Gastroesophageal sphincter (tissue), 3 donors: ENCODE measurements around the gene PFN4.

Experiments used
- CTCF ChIP-seq, 4 experiments: fragments of 200-600 bp in 2 of 4; fragments of 450-650 bp in 2 of 4; sonication (generic) in 1 of 4; IDR thresholded peaks; one replicate each; pipeline ENCODE4 v1.5.1; 2017 to 2019; ENCODE audit warnings: antibody characterized with exemption in 4 of 4, mild to moderate bottlenecking in 2 of 4, moderate library complexity in 2 of 4
- EP300 ChIP-seq: sonication (generic); formaldehyde crosslinking; IDR thresholded peaks from one replicate; pipeline ENCODE4 v1.6.1; 2017; ENCODE audit warnings: antibody characterized with exemption, mild to moderate bottlenecking
- POLR2A ChIP-seq, 2 donors: fragments of 450-650 bp; IDR thresholded peaks; one replicate each; pipeline ENCODE4 v1.6.1; 2017; ENCODE audit warnings: antibody characterized with exemption in 2 of 2, mild to moderate bottlenecking in 2 of 2, moderate library complexity in 1 of 2
- POLR2AphosphoS5 ChIP-seq: sonication (generic); formaldehyde crosslinking; IDR thresholded peaks from one replicate; pipeline ENCODE4 v1.6.1; 2017; ENCODE audit warnings: antibody characterized with exemption

- TF ChIP-seq CTCF (IDR thresholded peaks at IDR 0.05), result no peak
- TF ChIP-seq POLR2A (IDR thresholded peaks at IDR 0.05), result no peak
- TF ChIP-seq POLR2AphosphoS5, result no peak
- no peak for TF ChIP-seq EP300
Observed at GRCh38 chr2:24073816-24074215, 49.3 kb downstream of the PFN4 start.
